Rectal smooth muscle tissue (tissue), 1 donor: ENCODE measurements around the gene PINLYP.
"Not testable (repeated sequence)": the region's sequence is repeated elsewhere in the genome, so short reads cannot be mapped to it uniquely, and the experiment has no call there.

ENCODE experiments used
- H3K27ac ChIP-seq: one replicate; pipeline ENCODE4 v1.7.0; 2013; ENCODE audit warnings: low read depth, low read length, inconsistent platforms
- H3K27me3 ChIP-seq: one replicate; pipeline ENCODE4 v1.7.0; 2013; ENCODE audit warnings: low read length; ENCODE audit not compliant: control insufficient read depth, insufficient read depth
- H3K36me3 ChIP-seq: one replicate; pipeline ENCODE4 v1.7.0; 2013; ENCODE audit warnings: low read length; ENCODE audit not compliant: control insufficient read depth, insufficient read depth
- H3K4me1 ChIP-seq: one replicate; pipeline ENCODE4 v1.7.0; 2013; ENCODE audit warnings: low read length; ENCODE audit not compliant: control insufficient read depth, insufficient read depth
- H3K4me3 ChIP-seq: one replicate; pipeline ENCODE4 v1.7.0; 2013; ENCODE audit warnings: low read length
- H3K9ac ChIP-seq: one replicate; pipeline ENCODE4 v1.7.0; 2013; ENCODE audit warnings: low read length

Gene PINLYP

GRCh38 chr19:43594081-43594697 is 18.6 kb downstream of the PINLYP start:
- no peak overlapping the region for H3K27ac ChIP-seq
- H3K4me3 ChIP-seq, result peak overlapping the region; percentile 62
- H3K36me3 ChIP-seq, result peaks cover 18% of the 10 kb centered on the region
- peaks cover 13% of the 10 kb centered on the region for H3K4me1 ChIP-seq
- H3K9ac ChIP-seq, result no peak overlapping the region
- H3K27me3 ChIP-seq, result no peaks in the 10 kb centered on the region

- Histone ChIP-seq H3K36me3 (peaks cover 20% of the 10 kb centered on the region), H3K9ac (peak overlapping the region; percentile 35), H3K4me1 (peaks cover 13% of the 10 kb centered on the region), H3K27me3 (no peaks in the 10 kb centered on the region), H3K27ac (peak overlapping the region; percentile 81), H3K4me3 (peak overlapping the region; percentile 62)
Observed at GRCh38 chr19:43594710-43595604, 19.4 kb downstream of the PINLYP start.

- Histone ChIP-seq H3K4me1 (peaks cover 13% of the 10 kb centered on the region), H3K4me3 (peak overlapping the region; percentile 62), H3K36me3 (peaks cover 20% of the 10 kb centered on the region)
Observed at GRCh38 chr19:43595605-43595998, 20.0 kb downstream of the PINLYP start.

GRCh38 chr19:43595999-43596841 is 20.6 kb downstream of the PINLYP start, which contains the start of the genes IRGQ and ZNF576:
Gene IRGQ, minus strand, starts transcription at chr19:43596134. Its CDS starts 796 bp downstream, at chr19:43595338.
Gene ZNF576, plus strand, starts transcription at chr19:43596595. Its CDS starts 514 bp downstream, at chr19:43597109.
- Histone ChIP-seq H3K36me3 (peaks cover 21% of the 10 kb centered on the region), H3K9ac (peak within 1 kb of the TSS; percentile 92), H3K4me3 (peak within 1 kb of the TSS; percentile 76), H3K27ac (peak within 1 kb of the TSS; percentile 100), H3K27me3 (no peaks in the 10 kb centered on the region), H3K4me1 (peaks cover 13% of the 10 kb centered on the region)

More at GRCh38 chr19:43595605-43595998, 20.0 kb downstream of the PINLYP start:
- Histone ChIP-seq H3K9ac (peak overlapping the region; percentile 35), H3K27ac (peak overlapping the region; percentile 81), H3K27me3 (no peaks in the 10 kb centered on the region)

- Histone ChIP-seq H3K27ac (peak overlapping the region; percentile 100), H3K36me3 (peaks cover 24% of the 10 kb centered on the region)
Observed at GRCh38 chr19:43596842-43597461, 21.4 kb downstream of the PINLYP start.

GRCh38 chr19:43597876-43598275 is 22.3 kb downstream of the PINLYP start:
- Histone ChIP-seq H3K9ac (no peak overlapping the region), H3K4me3 (no peak overlapping the region), H3K4me1 (peaks cover 13% of the 10 kb centered on the region), H3K27ac (no peak overlapping the region), H3K27me3 (no peaks in the 10 kb centered on the region), H3K36me3 (peaks cover 26% of the 10 kb centered on the region)

More at GRCh38 chr19:43596842-43597461, 21.4 kb downstream of the PINLYP start:
- peaks cover 13% of the 10 kb centered on the region for H3K4me1 ChIP-seq
- H3K27me3 ChIP-seq, result no peaks in the 10 kb centered on the region
- H3K9ac ChIP-seq, result peak overlapping the region; percentile 92
- peak overlapping the region; percentile 76 for H3K4me3 ChIP-seq

- H3K27ac ChIP-seq, result no peak overlapping the region
- no peak overlapping the region for H3K9ac ChIP-seq
- peaks cover 26% of the 10 kb centered on the region for H3K36me3 ChIP-seq
- H3K4me3 ChIP-seq, result no peak overlapping the region
- peaks cover 13% of the 10 kb centered on the region for H3K4me1 ChIP-seq
- no peaks in the 10 kb centered on the region for H3K27me3 ChIP-seq
Observed at GRCh38 chr19:43598445-43599240, 23.0 kb downstream of the PINLYP start.

GRCh38 chr19:43599635-43600295 is 24.2 kb downstream of the PINLYP start:
- Histone ChIP-seq H3K9ac (no peak overlapping the region), H3K27ac (no peak overlapping the region), H3K27me3 (no peaks in the 10 kb centered on the region), H3K36me3 (peaks cover 26% of the 10 kb centered on the region), H3K4me3 (no peak overlapping the region), H3K4me1 (peaks cover 10% of the 10 kb centered on the region)

GRCh38 chr19:43600326-43600725 is 24.7 kb downstream of the PINLYP start:
- not testable (repeated sequence) for H3K9ac ChIP-seq, H3K4me1 ChIP-seq, H3K27ac ChIP-seq, H3K4me3 ChIP-seq, H3K27me3 ChIP-seq
- peaks cover 26% of the 10 kb centered on the region for H3K36me3 ChIP-seq

- Histone ChIP-seq H3K4me1 (no peaks in the 10 kb centered on the region), H3K27ac (no peak overlapping the region), H3K36me3 (peaks cover 14% of the 10 kb centered on the region), H3K27me3 (no peaks in the 10 kb centered on the region), H3K4me3 (no peak overlapping the region), H3K9ac (no peak overlapping the region)
Observed at GRCh38 chr19:43605875-43606568, 30.4 kb downstream of the PINLYP start.
